ENCODE data around the gene CELF2. TPM values are rescaled to one million over a fixed set of nuclear protein-coding genes. Genes with fewer than 3 reads are reported as not detected.

The CELF2 gene
- total and polyA plus RNA-seq, 10 donors = 13.5 to 180 (median 105) TPM

DNA sequence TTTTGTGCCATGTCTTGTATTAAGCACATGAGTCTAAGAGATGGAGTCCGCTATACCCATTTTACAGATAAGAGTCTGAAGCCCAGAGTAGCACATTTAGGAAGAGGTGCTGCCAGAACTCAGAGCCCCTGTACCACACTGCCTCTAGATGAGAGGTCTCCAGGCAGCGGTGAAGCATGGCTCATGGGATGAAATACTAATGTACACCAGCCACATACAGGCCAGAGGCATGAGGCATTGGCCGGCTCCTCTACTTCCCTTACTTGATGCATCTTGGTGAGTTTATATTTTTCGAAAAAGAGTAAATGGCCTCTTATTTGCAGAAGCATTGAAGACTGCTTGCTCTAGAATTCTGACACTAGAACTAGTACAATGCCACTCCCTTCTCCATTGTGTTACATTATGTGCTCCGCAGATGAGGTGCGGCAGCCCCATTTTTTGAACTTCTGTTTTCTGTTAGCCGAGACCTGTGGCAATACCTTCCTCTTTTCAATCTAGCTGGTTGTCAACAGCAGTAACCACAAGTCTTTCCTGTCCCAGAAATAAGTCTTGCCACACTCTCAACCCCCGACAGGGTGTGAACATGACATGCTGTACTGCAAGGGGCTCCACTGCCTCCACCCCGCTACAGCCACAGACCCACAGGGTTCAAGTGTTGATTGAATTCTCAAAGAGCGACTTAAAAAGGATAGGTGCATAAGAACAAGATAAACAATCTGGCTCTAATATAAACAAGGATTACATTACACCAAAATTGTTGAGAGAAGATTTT, 145.3 kb downstream of the CELF2 start:
- Histone ChIP-seq H3K27ac (peak overlapping the region; percentile 90 to 99 (median 96)), H3K27me3 (replicated peaks in 1 of 7) (peaks cover 0 to 13% (median 0%) of the 10 kb centered on the region in 7 donors), H3K4me3 (peak overlapping the region in 4 of 8 donors; percentile 76 to 91 (median 88)), H3K36me3 (no peaks in the 10 kb centered on the region), H3K9me3 (no peaks in the 10 kb centered on the region), H3K4me1 (peaks cover 25 to 83% (median 54%) of the 10 kb centered on the region in 6 donors)
- peak; percentile 92 for DNase-seq
- TF ChIP-seq POLR2AphosphoS5 (IDR thresholded peaks at IDR 0.05) (peak; percentile 54 to 96 (median 74)), POLR2A (IDR thresholded peaks at IDR 0.05) (peak; percentile 17 to 61 (median 59))
- TF ChIP-seq, protein P1, sequence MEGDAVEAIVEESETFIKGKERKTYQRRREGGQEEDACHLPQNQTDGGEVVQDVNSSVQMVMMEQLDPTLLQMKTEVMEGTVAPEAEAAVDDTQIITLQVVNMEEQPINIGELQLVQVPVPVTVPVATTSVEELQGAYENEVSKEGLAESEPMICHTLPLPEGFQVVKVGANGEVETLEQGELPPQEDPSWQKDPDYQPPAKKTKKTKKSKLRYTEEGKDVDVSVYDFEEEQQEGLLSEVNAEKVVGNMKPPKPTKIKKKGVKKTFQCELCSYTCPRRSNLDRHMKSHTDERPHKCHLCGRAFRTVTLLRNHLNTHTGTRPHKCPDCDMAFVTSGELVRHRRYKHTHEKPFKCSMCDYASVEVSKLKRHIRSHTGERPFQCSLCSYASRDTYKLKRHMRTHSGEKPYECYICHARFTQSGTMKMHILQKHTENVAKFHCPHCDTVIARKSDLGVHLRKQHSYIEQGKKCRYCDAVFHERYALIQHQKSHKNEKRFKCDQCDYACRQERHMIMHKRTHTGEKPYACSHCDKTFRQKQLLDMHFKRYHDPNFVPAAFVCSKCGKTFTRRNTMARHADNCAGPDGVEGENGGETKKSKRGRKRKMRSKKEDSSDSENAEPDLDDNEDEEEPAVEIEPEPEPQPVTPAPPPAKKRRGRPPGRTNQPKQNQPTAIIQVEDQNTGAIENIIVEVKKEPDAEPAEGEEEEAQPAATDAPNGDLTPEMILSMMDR (IDR thresholded peaks at IDR 0.05 in 8 of 11, conservative IDR thresholded peaks at IDR 0.05 in 3 of 11) = peak in 5 of 11 experiments; percentile 20 to 50 (median 41)
- intact Hi-C loops (cut with DNase I; ENCODE audit: low total_unique reads) = no loop called here
- WGBS, 5 donors = 26 to 43% (median 30%) methylated on average over 10 of the region's 10 CpGs

DNA sequence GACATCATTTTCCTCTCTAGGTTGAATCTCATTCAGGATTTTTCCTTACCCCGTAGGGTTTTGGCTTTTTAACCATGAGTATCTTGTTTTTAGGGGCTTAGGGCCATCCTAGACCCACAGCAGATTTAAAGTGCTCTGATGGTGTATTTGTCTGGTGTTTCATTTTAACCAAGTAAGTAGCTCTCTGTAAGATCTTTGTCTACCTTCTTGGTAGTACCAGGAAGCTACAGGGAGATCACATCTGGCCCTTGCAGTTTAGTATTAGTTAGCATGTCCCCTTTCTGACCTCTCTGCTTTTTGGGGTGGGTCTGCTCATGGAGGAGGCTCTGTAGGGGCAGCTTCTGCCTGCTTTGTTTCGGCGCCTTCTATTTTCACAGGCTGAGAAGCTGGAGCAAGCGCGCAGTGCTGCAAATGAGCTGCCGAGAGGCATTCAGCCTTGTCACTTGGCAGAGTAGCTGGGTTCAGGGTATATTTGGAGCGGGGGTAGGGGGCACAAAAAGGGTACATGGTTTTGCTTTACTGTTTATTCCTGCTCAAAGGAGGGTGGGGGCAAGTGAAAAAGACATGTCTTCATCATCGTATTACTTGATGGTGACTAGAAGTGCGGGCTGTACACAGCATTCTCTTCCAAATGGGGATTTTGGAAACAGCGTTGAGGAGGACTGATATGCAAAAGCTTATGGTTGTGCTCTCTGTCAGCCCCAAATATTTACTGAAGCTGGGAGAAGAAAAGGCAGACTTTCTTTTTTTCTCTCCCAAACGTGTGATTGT, 146.3 kb downstream of the CELF2 start:
- peaks cover 28 to 84% (median 57%) of the 10 kb centered on the region in 6 donors for H3K4me1 ChIP-seq
- H3K27ac ChIP-seq = peak overlapping the region; percentile 90 to 99 (median 96)
- no peaks in the 10 kb centered on the region for H3K9me3 ChIP-seq
- peak; percentile 82 for DNase-seq
- intact Hi-C loops (cut with DNase I; ENCODE audit: low total_unique reads) = no loop called here
- TF ChIP-seq, protein P1 (IDR thresholded peaks at IDR 0.05 in 8 of 11, conservative IDR thresholded peaks at IDR 0.05 in 3 of 11) = no peak
- TF ChIP-seq POLR2AphosphoS5 (IDR thresholded peaks at IDR 0.05) = peak in 2 of 3 donors; percentile 40 to 50
- peak overlapping the region; percentile 76 to 92 (median 84) for H3K4me3 ChIP-seq
- peaks cover 0 to 13% (median 0%) of the 10 kb centered on the region in 7 donors for H3K27me3 ChIP-seq (replicated peaks in 1 of 7)
- 16 to 22% (median 20%) methylated on average over 11 of the region's 11 CpGs for WGBS, 5 donors
- no peaks in the 10 kb centered on the region for H3K36me3 ChIP-seq

DNA sequence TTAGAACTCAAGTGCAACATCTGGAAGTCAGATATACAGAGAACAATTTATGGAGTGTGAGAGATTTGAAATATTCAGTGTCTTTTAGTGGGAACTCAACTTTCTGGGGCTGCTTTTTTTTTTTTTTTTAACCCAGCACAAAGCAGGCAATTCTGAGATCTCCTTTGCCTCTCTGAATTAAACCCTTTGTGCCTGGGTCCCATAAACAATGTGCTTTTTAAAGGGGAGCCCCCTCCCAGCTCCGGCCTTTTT, 146.8 kb downstream of the CELF2 start:
- 0 to 4% (median 0%) methylated on average over 1 of the region's 1 CpG for WGBS, 5 donors

More for the DNA sequence above, 146.8 kb downstream of the CELF2 start:
- Histone ChIP-seq H3K4me3 (peak overlapping the region; percentile 76 to 92 (median 84)), H3K36me3 (no peaks in the 10 kb centered on the region), H3K9me3 (no peaks in the 10 kb centered on the region), H3K27me3 (replicated peaks in 1 of 7) (peaks cover 0 to 13% (median 0%) of the 10 kb centered on the region in 7 donors), H3K4me1 (peaks cover 33 to 89% (median 60%) of the 10 kb centered on the region in 6 donors), H3K27ac (peak overlapping the region; percentile 90 to 99 (median 96))
- TF ChIP-seq, protein P1 (IDR thresholded peaks at IDR 0.05 in 8 of 11, conservative IDR thresholded peaks at IDR 0.05 in 3 of 11) = no peak
- no peak for TF ChIP-seq POLR2AphosphoS5 (IDR thresholded peaks at IDR 0.05)
- TF ChIP-seq POLR2A (IDR thresholded peaks at IDR 0.05) = no peak
- intact Hi-C loops (cut with DNase I; ENCODE audit: low total_unique reads) = no loop called here
- no peak for DNase-seq

All from spleen (tissue), 11 donors.